CD4-positive, CD25-positive, alpha-beta regulatory T cell (primary cell): ENCODE measurements around the gene LASP1NB.
"Not testable (repeated sequence)": the region's sequence is repeated elsewhere in the genome, so short reads cannot be mapped to it uniquely, and the experiment has no call there.

Source experiments
- ATAC-seq, 2 donors: fragments of 150-1000 bp; cut with Tn5 transposase; one replicate each; pipeline ENCODE4 v1.10.0; 2021; ENCODE audit warnings: low read depth in 2 of 2, moderate number of reproducible peaks in 2 of 2, moderate library complexity in 1 of 2
- DNase-seq, 3 donors: peaks; one replicate each; pipeline versions ENCODE4 v3.0.0 to v3.0.0-alpha.2; 2012 to 2022; ENCODE audit warnings: mixed read lengths in 1 of 3
- H3K27ac ChIP-seq: one replicate; pipeline ENCODE4 v1.7.0; 2013; ENCODE audit warnings: mild to moderate bottlenecking, low read length; ENCODE audit not compliant: insufficient read depth, poor library complexity, severe bottlenecking
- H3K27me3 ChIP-seq: one replicate; pipeline ENCODE4 v1.7.0; 2013; ENCODE audit warnings: low read length; ENCODE audit not compliant: control insufficient read depth, insufficient read depth
- H3K36me3 ChIP-seq: one replicate; pipeline ENCODE4 v1.7.0; 2013; ENCODE audit warnings: mild to moderate bottlenecking, low read length, moderate library complexity; ENCODE audit not compliant: control insufficient read depth, insufficient read depth
- H3K4me1 ChIP-seq: 2 replicates; pipeline ENCODE4 v1.7.0; 2013; ENCODE audit warnings: mild to moderate bottlenecking, low read length; ENCODE audit not compliant: insufficient read depth, control insufficient read depth, poor library complexity, severe bottlenecking
- H3K4me3 ChIP-seq: one replicate; pipeline ENCODE4 v1.7.0; 2013; ENCODE audit warnings: low read depth, mild to moderate bottlenecking, low read length, moderate library complexity
- H3K9me3 ChIP-seq, 2 experiments: 1 replicate in 1 of 2; 2 replicates in 1 of 2; pipeline ENCODE4 v1.7.0; 2013; ENCODE audit warnings: low read length in 2 of 2, mild to moderate bottlenecking in 1 of 2, moderate library complexity in 1 of 2; ENCODE audit not compliant: control insufficient read depth in 2 of 2
- H3K27ac Mint-ChIP-seq, 3 donors: one replicate each; pipeline ENCODE4 v1.8.0; 2020 to 2022; ENCODE audit warnings: mild to moderate bottlenecking in 3 of 3, mixed read lengths in 3 of 3, moderate library complexity in 2 of 3
- H3K27me3 Mint-ChIP-seq: one replicate; pipeline ENCODE4 v1.8.0; 2022; ENCODE audit warnings: mild to moderate bottlenecking, mixed read lengths
- H3K36me3 Mint-ChIP-seq: one replicate; pipeline ENCODE4 v1.8.0; 2020; ENCODE audit warnings: mixed read lengths
- H3K4me1 Mint-ChIP-seq, 4 donors: one replicate each; pipeline ENCODE4 v1.8.0; 2020 to 2022; ENCODE audit warnings: mixed read lengths in 4 of 4, mild to moderate bottlenecking in 1 of 4
- H3K4me3 Mint-ChIP-seq, 4 donors: one replicate each; pipeline ENCODE4 v1.8.0; 2020 to 2022; ENCODE audit warnings: mild to moderate bottlenecking in 4 of 4, mixed read lengths in 4 of 4, moderate library complexity in 3 of 4
- H3K9me3 Mint-ChIP-seq, 7 donors: one replicate each; pipeline ENCODE4 v1.8.0; 2020 to 2022; ENCODE audit warnings: mixed read lengths in 7 of 7, mild to moderate bottlenecking in 3 of 7, moderate library complexity in 2 of 7

The LASP1NB gene

GRCh38 chr17:38905375-38905774, 20.0 kb upstream of the LASP1NB start:
- no peak overlapping the region for H3K4me3 ChIP-seq
- H3K9me3 Mint-ChIP-seq = no peaks in the 10 kb centered on the region
- H3K27ac ChIP-seq = peak overlapping the region; percentile 1
- ATAC-seq (no peak), DNase-seq (no peak)
- H3K36me3 ChIP-seq = peaks cover 47% of the 10 kb centered on the region
- H3K27me3 ChIP-seq = no peaks in the 10 kb centered on the region
- no peaks in the 10 kb centered on the region for H3K9me3 ChIP-seq
- H3K4me1 Mint-ChIP-seq = peaks cover 15 to 67% (median 22%) of the 10 kb centered on the region in 4 donors
- no peak overlapping the region for H3K4me3 Mint-ChIP-seq
- H3K27me3 Mint-ChIP-seq = no peaks in the 10 kb centered on the region
- H3K4me1 ChIP-seq = peaks cover 32% of the 10 kb centered on the region
- H3K36me3 Mint-ChIP-seq = peaks cover 19% of the 10 kb centered on the region
- H3K27ac Mint-ChIP-seq = peak overlapping the region in 2 of 3 donors; percentile 43 to 74

DNA sequence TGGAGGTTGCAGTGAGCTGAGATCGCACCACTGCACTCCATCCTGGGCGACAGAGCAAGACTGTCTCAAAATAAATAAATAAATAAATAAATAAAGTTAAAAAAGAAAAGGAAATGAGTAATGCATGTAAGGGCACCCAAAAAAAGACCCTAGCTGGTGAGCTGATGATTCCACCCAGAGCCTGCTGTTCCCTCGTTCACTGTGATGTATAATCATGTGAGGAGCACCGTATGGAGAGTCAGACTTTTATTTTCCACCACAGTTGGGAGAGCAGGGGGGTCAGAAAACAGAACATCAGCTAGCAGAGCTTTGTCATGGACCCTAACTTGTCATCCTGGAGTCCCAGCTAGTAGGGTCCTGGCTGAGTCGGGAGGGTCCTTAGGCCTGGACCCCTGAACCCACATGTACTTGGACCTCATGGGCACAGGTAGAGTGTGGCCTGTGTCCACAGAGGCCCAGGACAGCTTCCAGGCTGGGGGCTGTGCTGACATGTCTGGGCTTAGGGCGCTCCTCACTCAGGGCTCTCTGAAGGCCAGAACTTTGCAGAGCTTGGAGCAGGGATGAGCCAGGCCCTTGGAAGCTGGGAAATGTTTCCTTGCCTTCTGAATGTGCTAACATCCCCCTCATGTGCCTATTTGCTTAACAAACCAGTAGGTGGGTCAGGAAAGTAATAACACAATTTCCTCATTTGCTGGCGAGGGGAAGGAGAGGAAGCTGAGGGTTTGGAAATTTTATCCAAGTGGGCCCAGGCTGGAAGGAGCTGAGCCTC, 18.8 kb upstream of the LASP1NB start:
- no peaks in the 10 kb centered on the region for H3K9me3 ChIP-seq
- Mint-ChIP-seq H3K27ac (peak overlapping the region; percentile 14 to 74 (median 31)), H3K27me3 (no peaks in the 10 kb centered on the region), H3K9me3 (no peaks in the 10 kb centered on the region), H3K36me3 (peaks cover 19% of the 10 kb centered on the region), H3K4me3 (no peak overlapping the region), H3K4me1 (peaks cover 15 to 55% (median 17%) of the 10 kb centered on the region in 4 donors)
- H3K27me3 ChIP-seq = no peaks in the 10 kb centered on the region
- ATAC-seq (no peak), DNase-seq (no peak)
- H3K4me3 ChIP-seq = no peak overlapping the region
- H3K36me3 ChIP-seq = peaks cover 45% of the 10 kb centered on the region
- H3K4me1 ChIP-seq = peaks cover 20% of the 10 kb centered on the region
- H3K27ac ChIP-seq = no peak overlapping the region

DNA sequence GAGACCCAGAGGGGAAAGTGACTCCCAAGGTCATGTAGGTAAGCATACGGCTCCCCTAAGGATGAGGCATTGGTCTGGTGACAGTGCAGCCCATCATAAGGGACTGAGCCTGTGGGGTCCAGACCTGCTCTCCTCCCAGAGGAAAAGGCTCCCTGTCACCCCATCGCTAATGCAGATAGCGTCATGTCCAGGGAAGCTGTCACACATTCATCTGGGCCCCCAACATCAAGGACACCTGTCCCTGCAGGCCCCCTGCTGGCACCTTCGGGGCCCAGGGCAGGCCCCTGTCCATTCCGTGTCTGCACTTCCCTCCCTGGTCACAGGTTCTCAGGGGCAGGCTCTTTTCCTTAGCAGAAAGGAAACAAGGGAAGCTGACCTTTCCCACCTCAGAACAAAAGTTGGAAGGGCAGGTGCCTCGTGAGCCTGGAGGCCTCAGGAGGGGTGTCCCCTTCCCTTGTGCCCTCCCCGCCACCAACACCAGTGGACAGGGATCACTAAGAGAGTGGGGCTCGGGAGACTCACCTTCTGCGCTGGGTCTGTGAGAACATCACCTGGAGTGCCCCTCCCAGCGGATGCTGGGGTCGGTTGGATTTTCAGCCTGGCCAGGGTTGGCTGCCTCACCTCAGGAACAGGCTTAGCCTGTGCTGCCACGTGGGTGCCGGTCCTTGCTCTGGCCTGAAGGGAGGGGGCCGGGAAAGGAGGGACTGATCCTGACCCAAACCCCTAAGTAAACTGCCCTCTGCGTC, 17.3 kb upstream of the LASP1NB start:
- no peaks in the 10 kb centered on the region for H3K9me3 Mint-ChIP-seq
- H3K4me3 Mint-ChIP-seq = no peak overlapping the region
- Histone ChIP-seq H3K4me1 (peaks cover 17% of the 10 kb centered on the region), H3K36me3 (peaks cover 44% of the 10 kb centered on the region), H3K9me3 (no peaks in the 10 kb centered on the region), H3K4me3 (no peak overlapping the region), H3K27ac (no peak overlapping the region), H3K27me3 (no peaks in the 10 kb centered on the region)
- peaks cover 12 to 45% (median 15%) of the 10 kb centered on the region in 4 donors for H3K4me1 Mint-ChIP-seq
- peak overlapping the region; percentile 15 to 74 (median 52) for H3K27ac Mint-ChIP-seq
- H3K27me3 Mint-ChIP-seq = no peaks in the 10 kb centered on the region
- H3K36me3 Mint-ChIP-seq = peaks cover 15% of the 10 kb centered on the region
- DNase-seq (no peak), ATAC-seq (no peak)

- H3K4me1 ChIP-seq = peaks cover 17% of the 10 kb centered on the region
- H3K27ac ChIP-seq = peak overlapping the region; percentile 49
- Mint-ChIP-seq H3K4me3 (no peak overlapping the region), H3K4me1 (peaks cover 7 to 39% (median 10%) of the 10 kb centered on the region in 4 donors), H3K36me3 (peaks cover 11% of the 10 kb centered on the region), H3K27me3 (no peaks in the 10 kb centered on the region), H3K27ac (peak overlapping the region in 1 of 3 donors; percentile 52), H3K9me3 (no peaks in the 10 kb centered on the region)
- no peaks in the 10 kb centered on the region for H3K9me3 ChIP-seq
- no peaks in the 10 kb centered on the region for H3K27me3 ChIP-seq
- peaks cover 43% of the 10 kb centered on the region for H3K36me3 ChIP-seq
- ATAC-seq (no peak), DNase-seq (no peak)
- no peak overlapping the region for H3K4me3 ChIP-seq
Observed at GRCh38 chr17:38908676-38909181, 16.7 kb upstream of the LASP1NB start.

- Histone ChIP-seq H3K9me3 (no peaks in the 10 kb centered on the region), H3K27me3 (no peaks in the 10 kb centered on the region), H3K36me3 (peaks cover 47% of the 10 kb centered on the region), H3K4me1 (peaks cover 17% of the 10 kb centered on the region), H3K4me3 (no peak overlapping the region), H3K27ac (no peak overlapping the region)
- Mint-ChIP-seq H3K4me3 (no peak overlapping the region), H3K27me3 (no peaks in the 10 kb centered on the region), H3K27ac (peak overlapping the region in 1 of 3 donors; percentile 64), H3K4me1 (peaks cover 6 to 35% (median 8%) of the 10 kb centered on the region in 4 donors), H3K36me3 (peaks cover 9% of the 10 kb centered on the region), H3K9me3 (no peaks in the 10 kb centered on the region)
- ATAC-seq = no peak
- DNase-seq = no peak
Observed at GRCh38 chr17:38910325-38910724, 15.1 kb upstream of the LASP1NB start.

DNA sequence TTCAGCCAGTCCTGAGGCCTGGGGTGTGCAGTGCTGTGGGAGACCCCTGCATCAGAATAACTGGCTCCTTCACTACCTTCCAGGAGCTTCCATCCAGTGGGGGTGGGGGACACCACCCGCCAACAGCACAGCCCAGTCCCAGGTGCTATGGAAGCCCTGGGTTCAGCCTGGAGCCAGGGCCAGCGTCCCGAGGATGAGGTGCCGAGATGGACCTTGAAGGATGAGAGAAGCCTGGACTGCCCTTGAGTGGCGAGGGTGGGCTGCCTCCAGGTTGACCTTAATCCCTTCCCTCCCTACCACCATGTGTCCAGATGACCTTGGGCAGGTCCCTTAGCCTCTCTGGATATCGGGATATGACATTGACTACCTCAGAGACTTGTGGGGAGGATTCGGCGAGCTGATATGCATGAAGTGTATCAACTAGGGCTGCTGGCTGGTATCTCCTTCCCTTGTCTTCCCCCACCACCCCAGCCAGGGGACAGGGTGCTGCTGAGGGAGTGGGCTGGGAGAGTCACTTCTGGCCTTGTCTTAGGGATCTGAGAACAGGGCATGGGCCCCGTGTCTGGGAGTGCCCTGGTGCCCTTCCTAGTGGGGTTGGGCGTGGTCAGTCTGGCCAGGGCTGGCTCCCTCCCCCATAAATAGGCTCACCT, 14.2 kb upstream of the LASP1NB start:
- no peak for DNase-seq
- no peak overlapping the region for H3K4me3 ChIP-seq
- ATAC-seq = no peak
- H3K36me3 Mint-ChIP-seq = peaks cover 9% of the 10 kb centered on the region
- H3K4me1 ChIP-seq = peaks cover 17% of the 10 kb centered on the region
- H3K9me3 Mint-ChIP-seq = no peaks in the 10 kb centered on the region
- H3K27me3 ChIP-seq = no peaks in the 10 kb centered on the region
- H3K27ac Mint-ChIP-seq = peak overlapping the region in 1 of 3 donors; percentile 20
- H3K36me3 ChIP-seq = peaks cover 53% of the 10 kb centered on the region
- no peak overlapping the region for H3K27ac ChIP-seq
- no peak overlapping the region for H3K4me3 Mint-ChIP-seq
- H3K27me3 Mint-ChIP-seq = no peaks in the 10 kb centered on the region
- H3K4me1 Mint-ChIP-seq = peaks cover 5 to 32% (median 7%) of the 10 kb centered on the region in 4 donors
- H3K9me3 ChIP-seq = no peaks in the 10 kb centered on the region

DNA sequence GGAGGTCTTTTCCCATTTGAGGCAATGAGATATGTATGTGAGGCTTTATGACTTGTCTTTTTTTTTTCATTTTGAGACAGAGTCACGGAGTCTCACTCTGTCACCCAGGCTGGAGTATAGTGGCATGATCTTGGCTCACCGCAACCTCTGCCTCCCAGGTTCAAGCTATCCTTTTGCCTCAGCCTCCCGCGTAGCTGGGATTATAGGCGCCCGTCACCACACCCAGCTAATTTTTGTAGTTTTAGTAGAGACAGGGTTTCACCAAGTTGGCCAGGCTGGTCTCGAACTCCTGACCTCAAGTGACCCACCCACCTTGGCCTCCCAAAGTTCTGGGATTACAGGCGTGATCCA, 13.7 kb upstream of the LASP1NB start:
- H3K27ac ChIP-seq, H3K9me3 Mint-ChIP-seq, H3K27me3 ChIP-seq, ATAC-seq, H3K9me3 ChIP-seq, H3K4me3 ChIP-seq, H3K27me3 Mint-ChIP-seq, DNase-seq, H3K4me3 Mint-ChIP-seq: not testable (repeated sequence)
- Mint-ChIP-seq H3K4me1 (peaks cover 5 to 27% (median 7%) of the 10 kb centered on the region in 4 donors), H3K36me3 (peaks cover 11% of the 10 kb centered on the region), H3K27ac (peak overlapping the region in 1 of 3 donors; percentile 20)
- H3K36me3 ChIP-seq = peaks cover 55% of the 10 kb centered on the region
- H3K4me1 ChIP-seq = peaks cover 16% of the 10 kb centered on the region
